HL-60 (cell line): ENCODE data around the gene KLK13.

Experiments used
- DNase-seq, 2 experiments: peaks; one replicate each; pipeline ENCODE4 v3.0.0-alpha.2; 2010 to 2020; ENCODE audit warnings: low read depth in 1 of 2, low spot score in 1 of 2
- H3K27ac ChIP-seq: fragments of 250-450 bp; sonication (Bioruptor Pico); replicated peaks from 2 replicates; pipeline ENCODE4 v1.5.1; 2020; ENCODE audit warnings: mild to moderate bottlenecking, moderate library complexity
- H3K27me3 ChIP-seq: fragments of 250-450 bp; sonication (Bioruptor Pico); 2 replicates; pipeline ENCODE4 v1.5.1; 2021; ENCODE audit warnings: mild to moderate bottlenecking, moderate library complexity; ENCODE audit not compliant: insufficient read depth, poor library complexity, severe bottlenecking
- H3K4me3 ChIP-seq: replicated peaks from 2 replicates; pipeline ENCODE4 v1.5.1; 2011; ENCODE audit warnings: mild to moderate bottlenecking, control low read depth, low read length; ENCODE audit not compliant: insufficient read depth
- GABPA ChIP-seq: IDR thresholded peaks from 2 replicates; pipeline ENCODE4 v1.6.1; 2012; ENCODE audit warnings: low read depth
- POLR2AphosphoS5 ChIP-seq: IDR thresholded peaks from 2 replicates; pipeline ENCODE4 v1.6.1; 2012; ENCODE audit warnings: low read depth
- REST ChIP-seq: IDR thresholded peaks from 2 replicates; pipeline ENCODE4 v1.6.1; 2012; ENCODE audit warnings: low read depth; ENCODE audit not compliant: insufficient replicate concordance
- SPI1 ChIP-seq: IDR thresholded peaks from 2 replicates; pipeline ENCODE4 v1.6.1; 2012; ENCODE audit warnings: low read depth, mild to moderate bottlenecking, borderline replicate concordance
- TF ChIP-seq, protein P1 (sequence below): IDR thresholded peaks from one replicate; pipeline ENCODE4 v1.5.1; 2011; ENCODE audit warnings: low read length, control low read depth, inconsistent platforms; ENCODE audit not compliant: insufficient read depth

Gene KLK13

DNA sequence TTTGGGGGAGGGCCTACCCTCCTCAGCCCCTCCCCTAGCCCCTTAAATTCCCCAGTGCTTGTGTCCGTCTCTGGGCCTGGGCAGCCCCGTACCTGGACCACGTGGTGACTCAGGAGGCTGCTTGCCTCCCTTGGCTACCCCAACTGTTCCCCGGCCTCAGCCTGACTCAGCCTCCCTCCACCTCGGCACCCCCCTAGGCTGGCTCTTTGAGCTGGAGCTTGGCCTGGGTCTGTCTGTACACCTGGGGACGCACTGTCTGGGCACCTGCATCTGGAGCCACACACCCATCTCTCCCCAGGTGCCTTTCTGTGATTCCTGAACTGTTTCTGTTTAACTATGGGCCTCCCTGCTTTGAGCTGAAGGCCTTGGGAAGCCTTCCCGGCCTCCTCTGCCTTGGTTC, 19.6 kb upstream of the KLK13 start:
- Histone ChIP-seq H3K27ac (no peak overlapping the region), H3K4me3 (no peak overlapping the region), H3K27me3 (no peaks in the 10 kb centered on the region)
- no peak for DNase-seq
- TF ChIP-seq, protein P1, sequence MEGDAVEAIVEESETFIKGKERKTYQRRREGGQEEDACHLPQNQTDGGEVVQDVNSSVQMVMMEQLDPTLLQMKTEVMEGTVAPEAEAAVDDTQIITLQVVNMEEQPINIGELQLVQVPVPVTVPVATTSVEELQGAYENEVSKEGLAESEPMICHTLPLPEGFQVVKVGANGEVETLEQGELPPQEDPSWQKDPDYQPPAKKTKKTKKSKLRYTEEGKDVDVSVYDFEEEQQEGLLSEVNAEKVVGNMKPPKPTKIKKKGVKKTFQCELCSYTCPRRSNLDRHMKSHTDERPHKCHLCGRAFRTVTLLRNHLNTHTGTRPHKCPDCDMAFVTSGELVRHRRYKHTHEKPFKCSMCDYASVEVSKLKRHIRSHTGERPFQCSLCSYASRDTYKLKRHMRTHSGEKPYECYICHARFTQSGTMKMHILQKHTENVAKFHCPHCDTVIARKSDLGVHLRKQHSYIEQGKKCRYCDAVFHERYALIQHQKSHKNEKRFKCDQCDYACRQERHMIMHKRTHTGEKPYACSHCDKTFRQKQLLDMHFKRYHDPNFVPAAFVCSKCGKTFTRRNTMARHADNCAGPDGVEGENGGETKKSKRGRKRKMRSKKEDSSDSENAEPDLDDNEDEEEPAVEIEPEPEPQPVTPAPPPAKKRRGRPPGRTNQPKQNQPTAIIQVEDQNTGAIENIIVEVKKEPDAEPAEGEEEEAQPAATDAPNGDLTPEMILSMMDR, result no peak
- TF ChIP-seq GABPA (no peak), POLR2AphosphoS5 (no peak), SPI1 (no peak), REST (no peak)

GRCh38 chr19:51083783-51084182, 18.9 kb upstream of the KLK13 start:
- Histone ChIP-seq H3K27me3 (no peaks in the 10 kb centered on the region), H3K27ac (no peak overlapping the region), H3K4me3 (no peak overlapping the region)
- no peak for DNase-seq
- no peak for TF ChIP-seq POLR2AphosphoS5
- TF ChIP-seq, protein P1, result no peak
- no peak for TF ChIP-seq SPI1
- TF ChIP-seq GABPA, result no peak

- TF ChIP-seq REST, result no peak
- TF ChIP-seq, protein P1, result no peak
- TF ChIP-seq SPI1, result no peak
- TF ChIP-seq POLR2AphosphoS5, result no peak
- no peak for TF ChIP-seq GABPA
- H3K4me3 ChIP-seq, result no peak overlapping the region
- H3K27ac ChIP-seq, result no peak overlapping the region
- H3K27me3 ChIP-seq, result no peaks in the 10 kb centered on the region
- DNase-seq, result no peak
These were observed 18.3 kb upstream of the KLK13 start for GRCh38 chr19:51083181-51083580.

- H3K27ac ChIP-seq, result no peak within 1 kb of the TSS
These were observed 17.7 kb upstream of the KLK13 start, which contains the start of gene KLK14 for GRCh38 chr19:51082611-51083010. TSS of gene KLK14 (minus strand) at chr19:51082887. CDS start at chr19:51082614, 273 bp downstream.

More at GRCh38 chr19:51082611-51083010, 17.7 kb upstream of the KLK13 start, which contains the start of gene KLK14:
- no peak for DNase-seq
- Histone ChIP-seq H3K27me3 (no peaks in the 10 kb centered on the region), H3K4me3 (no peak within 1 kb of the TSS)
- TF ChIP-seq POLR2AphosphoS5, result no peak
- TF ChIP-seq REST, result no peak
- TF ChIP-seq, protein P1, result no peak
